Measurements from ENCODE around the gene CASKIN1.
"Not testable (repeated sequence)": the region's sequence is repeated elsewhere in the genome, so short reads cannot be mapped to it uniquely, and the experiment has no call there.

The CASKIN1 gene

GRCh38 chr16:2155091-2155950 lies 41.1 kb downstream of the CASKIN1 start, which contains the start of gene TRAF7:
TRAF7 (plus strand) TSS chr16:2155782; CDS start chr16:2163921, 8,139 bp downstream.
- peak; percentile 87 to 100 (median 98) for DNase-seq

GRCh38 chr16:2154533-2155090 lies 41.8 kb downstream of the CASKIN1 start:
- no peak for DNase-seq

GRCh38 chr16:2152695-2153506 lies 43.5 kb downstream of the CASKIN1 start:
- DNase-seq, result no peak

- DNase-seq, result no peak
These were observed 45.0 kb downstream of the CASKIN1 start for GRCh38 chr16:2151188-2152091.

- peak in 1 of 14 donors; percentile 71 for DNase-seq
These were observed 45.8 kb downstream of the CASKIN1 start for GRCh38 chr16:2150418-2151187.

- DNase-seq, result peak in 1 of 14 donors; percentile 42
These were observed 46.6 kb downstream of the CASKIN1 start for GRCh38 chr16:2149630-2150417.

GRCh38 chr16:2148714-2149629 lies 47.4 kb downstream of the CASKIN1 start:
- peak in 1 of 14 donors; percentile 29 for DNase-seq

GRCh38 chr16:2147981-2148671 lies 48.3 kb downstream of the CASKIN1 start, which contains the start of gene RAB26:
RAB26 (plus strand) TSS chr16:2148625; CDS start chr16:2148784, 159 bp downstream.
- DNase-seq, result peak in 11 of 14 donors; percentile 27 to 78 (median 60)

GRCh38 chr16:2147378-2147777 lies 49.0 kb downstream of the CASKIN1 start:
- DNase-seq, result peak in 1 of 14 donors; percentile 25

- no peak for DNase-seq
These were observed 50.6 kb downstream of the CASKIN1 start for GRCh38 chr16:2145843-2146242.

GRCh38 chr16:2143878-2144485 lies 52.4 kb downstream of the CASKIN1 start:
- no peak for DNase-seq

- DNase-seq, result peak in 1 of 14 donors; percentile 79
These were observed 53.2 kb downstream of the CASKIN1 start for GRCh38 chr16:2142942-2143877.

- DNase-seq, result peak in 12 of 14 donors; percentile 52 to 93 (median 78)
These were observed 60.5 kb downstream of the CASKIN1 start, which contains the start of gene PKD1 for GRCh38 chr16:2135770-2136490. PKD1 (minus strand) TSS chr16:2135898; CDS start chr16:2135689, 209 bp downstream.

- DNase-seq, result not testable (repeated sequence)
These were observed 61.3 kb downstream of the CASKIN1 start for GRCh38 chr16:2135071-2135470.

GRCh38 chr16:2133797-2134196 lies 62.6 kb downstream of the CASKIN1 start:
- DNase-seq, result not testable (repeated sequence)
